Neural progenitor cell (in vitro differentiated cells): ENCODE measurements around the gene OXLD1.

ENCODE experiments used
- EZH2 ChIP-seq: fragments of 200-600 bp; sonication (generic); IDR thresholded peaks from 2 replicates; pipeline ENCODE4 v1.6.1; 2017; ENCODE audit warnings: antibody characterized with exemption, mild to moderate bottlenecking, moderate library complexity
- EZH2phosphoT487 ChIP-seq: fragments of 200-600 bp; sonication (generic); IDR thresholded peaks from 2 replicates; pipeline ENCODE4 v1.6.1; 2017; ENCODE audit warnings: antibody characterized with exemption
- TF ChIP-seq, protein P1 (sequence below): fragments of 200-600 bp; sonication (generic); IDR thresholded peaks from 2 replicates; pipeline ENCODE4 v1.5.1; 2017; ENCODE audit warnings: antibody characterized with exemption, mild to moderate bottlenecking

DNA sequence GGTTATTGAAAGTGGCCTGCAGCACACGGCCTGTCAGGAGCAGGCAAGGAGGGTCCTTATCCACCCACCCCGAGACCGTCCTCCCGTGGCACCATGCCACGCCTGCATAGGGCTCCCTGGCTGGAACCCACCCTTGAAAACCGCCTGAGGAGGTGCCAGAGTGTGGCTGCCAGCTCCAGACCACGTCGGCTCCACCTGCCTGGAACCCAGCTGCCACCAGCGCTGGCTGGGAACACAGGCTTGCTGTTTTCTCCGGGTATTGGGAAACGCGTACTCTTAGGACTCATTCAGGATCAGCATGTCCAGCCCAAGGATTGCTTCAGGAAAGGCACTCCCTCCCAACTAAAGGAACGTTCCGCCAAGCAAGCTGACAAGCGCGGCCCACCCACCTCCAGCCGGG lies 10.5 kb upstream of the OXLD1 start:
- TF ChIP-seq, protein P1, sequence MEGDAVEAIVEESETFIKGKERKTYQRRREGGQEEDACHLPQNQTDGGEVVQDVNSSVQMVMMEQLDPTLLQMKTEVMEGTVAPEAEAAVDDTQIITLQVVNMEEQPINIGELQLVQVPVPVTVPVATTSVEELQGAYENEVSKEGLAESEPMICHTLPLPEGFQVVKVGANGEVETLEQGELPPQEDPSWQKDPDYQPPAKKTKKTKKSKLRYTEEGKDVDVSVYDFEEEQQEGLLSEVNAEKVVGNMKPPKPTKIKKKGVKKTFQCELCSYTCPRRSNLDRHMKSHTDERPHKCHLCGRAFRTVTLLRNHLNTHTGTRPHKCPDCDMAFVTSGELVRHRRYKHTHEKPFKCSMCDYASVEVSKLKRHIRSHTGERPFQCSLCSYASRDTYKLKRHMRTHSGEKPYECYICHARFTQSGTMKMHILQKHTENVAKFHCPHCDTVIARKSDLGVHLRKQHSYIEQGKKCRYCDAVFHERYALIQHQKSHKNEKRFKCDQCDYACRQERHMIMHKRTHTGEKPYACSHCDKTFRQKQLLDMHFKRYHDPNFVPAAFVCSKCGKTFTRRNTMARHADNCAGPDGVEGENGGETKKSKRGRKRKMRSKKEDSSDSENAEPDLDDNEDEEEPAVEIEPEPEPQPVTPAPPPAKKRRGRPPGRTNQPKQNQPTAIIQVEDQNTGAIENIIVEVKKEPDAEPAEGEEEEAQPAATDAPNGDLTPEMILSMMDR, result no peak
- TF ChIP-seq EZH2, result no peak
- TF ChIP-seq EZH2phosphoT487, result no peak
